GM12878 (cell line): Measurements from ENCODE around the gene SRL. TPM values are rescaled to one million over a fixed set of nuclear protein-coding genes. Genes with fewer than 3 reads are reported as not detected.

Experiments
- ATAC-seq: fragments of 200-7000 bp; cut with Tn5 transposase; 3 replicates; pipeline ENCODE4 v1.9.1; 2020; ENCODE audit warnings: mild to moderate bottlenecking, moderate library complexity
- BruUV-seq: library from RNA; stranded (reverse); fragments of 400-500 nt; replicated peaks from 2 replicates; lab custom pipeline; 2021; lab: Mats Ljungman, UMichigan
- CTCF ChIA-PET: fragments of 300-600 bp; sonication (Branson Sonifier 250); formaldehyde crosslinking; extraction: SDS; loops from one replicate; lab custom pipeline; 2021; ENCODE audit warnings: inconsistent platforms; lab: Yijun Ruan, JAX
- POLR2A ChIA-PET: fragments of 350-600 bp; formaldehyde crosslinking; extraction: SDS; loops from one replicate; lab custom pipeline; 2021; ENCODE audit warnings: inconsistent platforms; lab: Charles Lee
- RAD21 ChIA-PET: fragments of 300-600 bp; sonication (Branson Sonifier 250); formaldehyde crosslinking; loops from one replicate; lab custom pipeline; 2023; ENCODE audit warnings: antibody characterized with exemption; ENCODE audit not compliant: unreplicated experiment; lab: Charles Lee
- SMC1A ChIA-PET: fragments of 300-600 bp; sonication (Branson Sonifier 250); formaldehyde crosslinking; loops from one replicate; lab custom pipeline; 2023; ENCODE audit not compliant: unreplicated experiment, uncharacterized antibody; lab: Charles Lee
- DNase-seq: peaks from one replicate; pipeline ENCODE4 v3.0.0-alpha.2; 2011; ENCODE audit warnings: low read depth, low spot score
- FAIRE-seq: peaks from 3 replicates; lab custom pipeline; 2011; peaks lifted over from hg19 to GRCh38; lab: Jason Lieb, UNC
- H2AFZ ChIP-seq: 2 replicates; pipeline ENCODE4 v1.6.0; 2011; ENCODE audit warnings: low read depth, low read length, control low read depth; ENCODE audit not compliant: control insufficient read depth
- H3K27ac ChIP-seq: 2 replicates; pipeline ENCODE4 v1.5.1; 2011; ENCODE audit warnings: control low read depth; ENCODE audit not compliant: control insufficient read depth, insufficient read depth
- H3K27me3 ChIP-seq, 2 experiments: replicated peaks in 1 of 2; 2 replicates each; pipeline versions ENCODE4 v1.6.0 to v1.6.1; 2011; ENCODE audit warnings: low read length in 1 of 2; ENCODE audit not compliant: control insufficient read depth in 2 of 2, insufficient read depth in 2 of 2
- H3K36me3 ChIP-seq, 2 experiments: 2 replicates each; pipeline ENCODE4 v1.5.1; 2011; ENCODE audit warnings: low read length in 1 of 2; ENCODE audit not compliant: control insufficient read depth in 2 of 2, insufficient read depth in 2 of 2
- H3K4me1 ChIP-seq: 2 replicates; pipeline ENCODE4 v1.6.1; 2011; ENCODE audit warnings: mild to moderate bottlenecking, low read length, moderate library complexity, mixed read lengths; ENCODE audit not compliant: control insufficient read depth, insufficient read depth
- H3K4me2 ChIP-seq: 2 replicates; pipeline ENCODE4 v1.6.0; 2011; ENCODE audit warnings: control low read depth; ENCODE audit not compliant: control insufficient read depth, insufficient read depth
- H3K4me3 ChIP-seq: fragments of 200-600 bp; sonication (generic); 2 replicates; pipeline ENCODE4 v1.5.1; 2016
- H3K79me2 ChIP-seq: 2 replicates; pipeline ENCODE4 v1.6.0; 2011; ENCODE audit warnings: low read length; ENCODE audit not compliant: control insufficient read depth, insufficient read depth
- H3K9ac ChIP-seq: 2 replicates; pipeline ENCODE4 v1.8.0; 2011; ENCODE audit warnings: low read length, control low read depth, mixed read lengths; ENCODE audit not compliant: control insufficient read depth, insufficient read depth
- H3K9me3 ChIP-seq: replicated peaks from 3 replicates; pipeline ENCODE4 v1.5.1; 2011; ENCODE audit warnings: mild to moderate bottlenecking, low read length; ENCODE audit not compliant: control insufficient read depth, insufficient read depth
- H4K20me1 ChIP-seq: 2 replicates; pipeline ENCODE4 v1.6.0; 2011; ENCODE audit not compliant: control insufficient read depth, insufficient read depth
- CBFB ChIP-seq: IDR thresholded peaks from 2 replicates; pipeline ENCODE4 v1.6.1; 2016; ENCODE audit warnings: antibody characterized with exemption, low read depth
- HSF1 ChIP-seq: fragments of 150-350 bp; IDR thresholded peaks from 2 replicates; pipeline ENCODE4 v1.6.1; 2014; ENCODE audit warnings: mild to moderate bottlenecking, low read depth, low read length
- NFXL1 ChIP-seq: fragments of 450-650 bp; IDR thresholded peaks from 2 replicates; pipeline ENCODE4 v1.6.1; 2017; ENCODE audit warnings: antibody characterized with exemption, mild to moderate bottlenecking, borderline replicate concordance
- NR2F1 ChIP-seq: fragments of 450-650 bp; conservative IDR thresholded peaks from 2 replicates; pipeline ENCODE4 v1.6.1; 2017; ENCODE audit warnings: mild to moderate bottlenecking
- POLR2A ChIP-seq: IDR thresholded peaks from 2 replicates; pipeline ENCODE4 v1.6.1; 2011; ENCODE audit warnings: low read depth, mild to moderate bottlenecking, low read length
- POLR2AphosphoS2 ChIP-seq: IDR thresholded peaks from 2 replicates; pipeline ENCODE4 v1.6.1; 2011; ENCODE audit warnings: low read depth, mild to moderate bottlenecking, low read length, improper control_type of control experiment, moderate library complexity
- RUNX3 ChIP-seq: IDR thresholded peaks from 2 replicates; pipeline ENCODE4 v1.6.1; 2012; ENCODE audit warnings: low read length, inconsistent platforms
- SMAD5 ChIP-seq: IDR thresholded peaks from 2 replicates; pipeline ENCODE4 v1.6.1; 2016; ENCODE audit warnings: antibody characterized with exemption, low read depth
- SMC3 ChIP-seq: IDR thresholded peaks from 2 replicates; pipeline ENCODE4 v1.6.1; 2011; ENCODE audit warnings: low read length, improper control_type of control experiment, borderline replicate concordance
- SUPT20H ChIP-seq: IDR thresholded peaks from 2 replicates; pipeline ENCODE4 v1.6.1; 2011; ENCODE audit warnings: low read depth, mild to moderate bottlenecking, low read length, moderate library complexity, borderline replicate concordance; ENCODE audit not compliant: control insufficient read depth
- YBX1 ChIP-seq: fragments of 450-650 bp; IDR thresholded peaks from 2 replicates; pipeline ENCODE4 v1.6.1; 2016; ENCODE audit warnings: antibody characterized with exemption
- ZNF274 ChIP-seq: IDR thresholded peaks from one replicate; pipeline ENCODE4 v1.8.0; 2011; ENCODE audit not compliant: insufficient read length, insufficient read depth
- ZNF622 ChIP-seq: fragments of 450-650 bp; IDR thresholded peaks from 2 replicates; pipeline ENCODE4 v1.6.1; 2017; ENCODE audit warnings: mild to moderate bottlenecking, inconsistent platforms
- WGBS: methylation state at CpG from one replicate; pipeline ENCODE4 v1.1.6; 2016; ENCODE audit warnings: low lambda C conversion rate; ENCODE audit not compliant: insufficient replicate concordance, insufficient coverage; ENCODE audit errors: missing lambda C conversion rate; 5-methylcytosine and 5-hydroxymethylcytosine counted together
- in situ Hi-C: fragments of 300-500 bp; cut with MboI; formaldehyde crosslinking; loops from 9 replicates; pipeline ENCODE4 v1.14.3; 2018; ENCODE audit warnings: mixed read lengths
- intact Hi-C: fragments of 100-400 bp; cut with micrococcal nuclease; formaldehyde crosslinking; loops from one replicate; pipeline ENCODE4 v1.14.2; 2022; ENCODE audit not compliant: unreplicated experiment
- polyA plus RNA-seq, 11 experiments: library from polyadenylated mRNA; depleted of rRNA in 4 of 11; unstranded in 6 of 11; stranded (reverse) in 5 of 11; fragments of >200 nt; fragmentation: Nextera tagmentation in 4 of 11; fragmentation: Illumina TruSeq in 1 of 11; extraction: Ambion mirVana in 4 of 11; extraction: Trizol in 1 of 11; gene quantifications; 1 replicate in 1 of 11; 2 replicates in 10 of 11; pipeline versions ENCODE4 v1.2.1 to v1.2.3, GENCODE V29; 2011 to 2016; ENCODE audit warnings: inconsistent platforms in 2 of 11, missing spikeins in 2 of 11, low read depth in 1 of 11
- total RNA-seq, 4 experiments: library from RNA; depleted of rRNA in 3 of 4; stranded (reverse); fragments of >200 nt in 3 of 4; fragmentation: Illumina TruSeq in 1 of 4; extraction: Trizol in 1 of 4; gene quantifications; 2 replicates each; pipeline versions ENCODE4 v1.2.1 to v1.2.3, GENCODE V29; 2013 to 2021

Gene SRL
- total and polyA plus RNA-seq, 10 of the 15 experiments (the other 5 are each of a cell fraction or from before 2014, with no cell fraction given): not detected

- WGBS: 74% methylated on average over 21 of the region's 21 CpGs
- H3K4me2 ChIP-seq: no peak overlapping the region
- intact Hi-C loops (loop anchor here (10.0 kb wide), 1 partner anchor 132 kb away; no protein-coding TSS in a partner anchor), in situ Hi-C loops (no loop called here)
- H2AFZ ChIP-seq: no peak overlapping the region
- peaks cover 3% of the 10 kb centered on the region; the same call in 1 of the 2 replicates for H4K20me1 ChIP-seq
- H3K9me3 ChIP-seq: no peaks in the 10 kb centered on the region
- ChIA-PET RAD21 (no interaction called here), CTCF (interaction anchor here (0.6 to 1.2 kb wide), 2 partner anchors 51 to 59 kb away, joined by 4 to 5 read pairs; no protein-coding TSS in a partner anchor), SMC1A (no interaction called here), POLR2A (no interaction called here)
- H3K36me3 ChIP-seq: no peaks in the 10 kb centered on the region
- no peaks in the 10 kb centered on the region for H3K4me1 ChIP-seq
- H3K9ac ChIP-seq: no peak overlapping the region
- no peak overlapping the region for H3K4me3 ChIP-seq
- H3K27me3 ChIP-seq: no peaks in the 10 kb centered on the region
- BruUV-seq: no TSS peak
- H3K27ac ChIP-seq: no peak overlapping the region
- ATAC-seq (no peak), FAIRE-seq (no peak), DNase-seq (no peak)
- no peaks in the 10 kb centered on the region for H3K79me2 ChIP-seq
- TF ChIP-seq NR2F1 (no peak), HSF1 (no peak), NFXL1 (no peak), CBFB (no peak), SMAD5 (no peak), ZNF622 (no peak), POLR2AphosphoS2 (no peak), SUPT20H (no peak), SMC3 (no peak), YBX1 (no peak), RUNX3 (no peak), POLR2A (no peak), ZNF274 (no peak)
Measured at GRCh38 chr16:4202615-4203345, 39.1 kb downstream of the SRL start.
